Neural cell (in vitro differentiated cells): Measurements from ENCODE around the gene IL23R. TPM values are rescaled to one million over a fixed set of nuclear protein-coding genes. Genes with fewer than 3 reads are reported as not detected.

Source experiments
- H2AFZ ChIP-seq: fragments of 200-600, 300-800 bp; sonication (generic), shearing (Covaris generic); 2 replicates; pipeline ENCODE4 v1.6.0; 2014; ENCODE audit warnings: low read depth, mild to moderate bottlenecking, antibody characterized with exemption, low read length, moderate library complexity
- H3F3A ChIP-seq: fragments of 200-600 bp; shearing (Covaris generic); 2 replicates; pipeline ENCODE4 v1.6.1; 2016; ENCODE audit warnings: mild to moderate bottlenecking, moderate library complexity, mixed read lengths, antibody characterized with exemption, low read length; ENCODE audit not compliant: insufficient read depth, poor library complexity, severe bottlenecking
- H3K27ac ChIP-seq: fragments of 200-600, 300-800 bp; sonication (generic), shearing (Covaris generic); 2 replicates; pipeline ENCODE4 v1.5.1; 2014; ENCODE audit warnings: mild to moderate bottlenecking, low read length, moderate library complexity
- H3K27me3 ChIP-seq: fragments of 300-800, 200-600 bp; sonication (generic), shearing (Covaris generic); 2 replicates; pipeline ENCODE4 v1.6.0; 2014; ENCODE audit warnings: mild to moderate bottlenecking, low read depth, low read length, moderate library complexity; ENCODE audit not compliant: insufficient read depth
- H3K36me3 ChIP-seq: fragments of 300-800, 200-600 bp; sonication (generic), shearing (Covaris generic); 2 replicates; pipeline ENCODE4 v1.5.1; 2014; ENCODE audit warnings: mild to moderate bottlenecking, antibody characterized with exemption, low read length, moderate library complexity; ENCODE audit not compliant: insufficient read depth
- H3K4me2 ChIP-seq: fragments of 300-800, 200-600 bp; sonication (generic), shearing (Covaris generic); 2 replicates; pipeline ENCODE4 v1.6.0; 2014; ENCODE audit warnings: mild to moderate bottlenecking, low read length
- H3K4me3 ChIP-seq: fragments of 300-800, 200-600 bp; sonication (generic), shearing (Covaris generic); 2 replicates; pipeline ENCODE4 v1.5.1; 2014; ENCODE audit warnings: mild to moderate bottlenecking, low read length, moderate library complexity
- H3K79me2 ChIP-seq: fragments of 200-600 bp; shearing (Covaris generic); replicated peaks from 2 replicates; pipeline ENCODE4 v1.6.0; 2014; ENCODE audit warnings: mild to moderate bottlenecking, low read length, moderate library complexity; ENCODE audit not compliant: insufficient read depth
- H3K9ac ChIP-seq: fragments of 300-800, 200-600 bp; sonication (generic), shearing (Covaris generic); 2 replicates; pipeline ENCODE4 v1.6.1; 2016; ENCODE audit warnings: mild to moderate bottlenecking, low read length, mixed read lengths
- H3K9me2 ChIP-seq: fragments of 200-600 bp; shearing (Covaris generic); 2 replicates; pipeline ENCODE4 v1.6.1; 2016; ENCODE audit warnings: mild to moderate bottlenecking, low read length, mixed read lengths; ENCODE audit not compliant: insufficient read depth
- H3K9me3 ChIP-seq: fragments of 200-600, 300-800 bp; sonication (generic), shearing (Covaris generic); 2 replicates; pipeline ENCODE4 v1.6.1; 2016; ENCODE audit warnings: mild to moderate bottlenecking, mixed run types, low read length, moderate library complexity, mixed read lengths
- H4K20me1 ChIP-seq: fragments of 200-600 bp; shearing (Covaris generic); 2 replicates; pipeline ENCODE4 v1.6.1; 2016; ENCODE audit warnings: mild to moderate bottlenecking, mixed run types; ENCODE audit not compliant: insufficient read depth
- CTCF ChIP-seq: fragments of 450-650 bp; IDR thresholded peaks from 2 replicates; pipeline ENCODE4 v1.5.1; 2014; ENCODE audit warnings: antibody characterized with exemption, mild to moderate bottlenecking, moderate library complexity; ENCODE audit not compliant: poor library complexity, severe bottlenecking
- EP300 ChIP-seq: fragments of 450-650 bp; conservative IDR thresholded peaks from 2 replicates; pipeline ENCODE4 v1.6.1; 2014; ENCODE audit warnings: antibody characterized with exemption, mild to moderate bottlenecking, moderate library complexity; ENCODE audit not compliant: poor library complexity, severe bottlenecking
- EZH2 ChIP-seq: fragments of 200-600, 300-800 bp; shearing (Covaris generic), sonication (generic); IDR thresholded peaks from 2 replicates; pipeline ENCODE4 v1.6.1; 2014; ENCODE audit warnings: antibody characterized with exemption, low read length, borderline replicate concordance, mild to moderate bottlenecking; ENCODE audit not compliant: insufficient read depth, poor library complexity, severe bottlenecking
- MXI1 ChIP-seq: fragments of 450-650 bp; conservative IDR thresholded peaks from 2 replicates; pipeline ENCODE4 v1.6.1; 2014; ENCODE audit warnings: antibody characterized with exemption, mild to moderate bottlenecking; ENCODE audit not compliant: poor library complexity, severe bottlenecking
- POLR2AphosphoS5 ChIP-seq: IDR thresholded peaks from 2 replicates; pipeline ENCODE4 v1.6.1; 2012
- RAD21 ChIP-seq: fragments of 450-650 bp; conservative IDR thresholded peaks from 2 replicates; pipeline ENCODE4 v1.6.1; 2014; ENCODE audit warnings: antibody characterized with exemption, mild to moderate bottlenecking, moderate library complexity
- REST ChIP-seq: IDR thresholded peaks from 2 replicates; pipeline ENCODE4 v1.6.1; 2012; ENCODE audit warnings: borderline replicate concordance
- SMC3 ChIP-seq: fragments of 450-650 bp; conservative IDR thresholded peaks from 2 replicates; pipeline ENCODE4 v1.6.1; 2014; ENCODE audit warnings: antibody characterized with exemption, mild to moderate bottlenecking, moderate library complexity; ENCODE audit not compliant: poor library complexity
- TAF1 ChIP-seq: IDR thresholded peaks from 2 replicates; pipeline ENCODE4 v1.6.1; 2012; ENCODE audit warnings: low read depth
- polyA plus RNA-seq: library from polyadenylated mRNA; depleted of rRNA; stranded (reverse); fragments of >200 nt; gene quantifications from 2 replicates; pipeline ENCODE4 v1.2.3, GENCODE V29; 2014

Gene IL23R
- polyA plus RNA-seq, 1 donor from 2014 or later: not detected

GRCh38 chr1:67150931-67151330, 15.3 kb upstream of the IL23R start:
- no peaks in the 10 kb centered on the region for H3K27me3 ChIP-seq
- H3K27ac ChIP-seq: no peak overlapping the region
- H3K9ac ChIP-seq: no peak overlapping the region
- H3F3A ChIP-seq: no peaks in the 10 kb centered on the region
- no peaks in the 10 kb centered on the region for H3K36me3 ChIP-seq
- TF ChIP-seq TAF1 (no peak), REST (no peak), CTCF (no peak), EP300 (no peak), SMC3 (no peak)
- H2AFZ ChIP-seq: no peak overlapping the region
- H3K9me2 ChIP-seq: no peaks in the 10 kb centered on the region
- no peaks in the 10 kb centered on the region for H3K9me3 ChIP-seq
- H3K79me2 ChIP-seq: no peaks in the 10 kb centered on the region
- no peak overlapping the region for H3K4me2 ChIP-seq
- H3K4me3 ChIP-seq: no peak overlapping the region
- H4K20me1 ChIP-seq: no peaks in the 10 kb centered on the region

DNA sequence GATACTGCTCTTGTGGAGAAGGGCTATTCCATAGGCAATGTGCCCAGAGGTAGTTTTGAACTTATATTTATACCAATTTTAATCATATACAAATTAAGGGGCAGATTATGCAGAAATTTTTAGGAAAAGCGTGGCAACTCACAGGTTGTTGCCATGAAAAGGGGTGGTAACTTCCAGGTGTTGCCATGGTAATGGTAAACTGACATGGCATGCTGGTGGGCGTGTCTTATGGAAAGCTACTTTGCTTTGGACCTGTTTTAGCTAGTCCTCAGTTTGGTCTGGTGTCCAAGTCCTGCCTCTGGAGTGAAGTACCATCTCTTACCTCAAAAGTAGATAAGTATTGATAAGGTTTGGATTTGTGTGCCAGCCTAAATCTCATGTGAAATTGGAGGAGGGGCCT, 7.9 kb upstream of the IL23R start:
- Histone ChIP-seq H3K9ac (no peak overlapping the region), H4K20me1 (no peaks in the 10 kb centered on the region), H3K9me2 (no peaks in the 10 kb centered on the region), H3F3A (no peaks in the 10 kb centered on the region), H3K79me2 (no peaks in the 10 kb centered on the region), H3K36me3 (no peaks in the 10 kb centered on the region), H3K4me2 (no peak overlapping the region), H3K9me3 (no peaks in the 10 kb centered on the region), H3K27ac (no peak overlapping the region), H2AFZ (no peak overlapping the region), H3K4me3 (no peak overlapping the region), H3K27me3 (no peaks in the 10 kb centered on the region)
- TF ChIP-seq POLR2AphosphoS5 (no peak), RAD21 (no peak), CTCF (no peak), EP300 (no peak), MXI1 (no peak), SMC3 (no peak), TAF1 (no peak), REST (no peak), EZH2 (no peak)
